ENCODE data around the gene ALKBH6. TPM values are rescaled to one million over a fixed set of nuclear protein-coding genes. Genes with fewer than 3 reads are reported as not detected.

The ALKBH6 gene
- total RNA-seq, 1 experiment from 2014 or later, result 32.5 TPM

- H3K79me1 ChIP-seq (ENCODE audit: insufficient read depth, low read depth, low read length, poor library complexity, severe bottlenecking), result no peaks in the 10 kb centered on the region
- H3K36me3 Mint-ChIP-seq (ENCODE audit: insufficient read depth in 1 of 3, low read depth in 3 of 3), result no peaks in the 10 kb centered on the region; a peak in 2 of 7 replicates
- peaks cover 10% of the 10 kb centered on the region for H3K23me2 ChIP-seq (ENCODE audit: insufficient read length, low read depth, low read length, poor library complexity, severe bottlenecking)
- no peak overlapping the region for H3T11ph ChIP-seq (ENCODE audit: low read length)
- H4K5ac ChIP-seq (ENCODE audit: insufficient read length, low read depth, low read length), result no peak overlapping the region
- H3K27ac Mint-ChIP-seq, result peak overlapping the region; percentile 37 to 63 (median 59); a peak in 5 of 7 replicates
- H3K4me1 ChIP-seq (ENCODE audit: insufficient read depth, low read length), result peaks cover 4% of the 10 kb centered on the region; the same call in 1 of the 2 replicates
- H3K27ac ChIP-seq (ENCODE audit: insufficient read length, low read depth, low read length), result no peak overlapping the region
- no peaks in the 10 kb centered on the region; the same call in 1 of the 2 replicates for H3K79me2 ChIP-seq (ENCODE audit: insufficient read depth, low read length)
- no peaks in the 10 kb centered on the region for H4K20me1 ChIP-seq (ENCODE audit: control insufficient read depth, insufficient read depth, insufficient read length)
- H2BK20ac ChIP-seq (ENCODE audit: low read depth, low read length, poor library complexity, severe bottlenecking), result no peak overlapping the region
- no peak overlapping the region for H3K18ac ChIP-seq (ENCODE audit: insufficient read length, low read depth, low read length)
- H3K23ac ChIP-seq (ENCODE audit: insufficient read length, low read depth, low read length), result no peak overlapping the region
- H3K4ac ChIP-seq (ENCODE audit: low read depth, low read length), result no peak overlapping the region
- WGBS (ENCODE audit: extremely low coverage, insufficient read length, low lambda C conversion rate), result no CpG with 5 or more reads among the region's 4 CpGs
- no peaks in the 10 kb centered on the region for H3K27me3 ChIP-seq (ENCODE audit: insufficient read depth, low read length)
- H3K9me3 ChIP-seq (ENCODE audit: control insufficient read depth, low read depth, low read length), result no peaks in the 10 kb centered on the region
- H2BK120ac ChIP-seq (ENCODE audit: low read depth, low read length, poor library complexity, severe bottlenecking), result no peak overlapping the region
- no peak overlapping the region for H2AK5ac ChIP-seq (ENCODE audit: insufficient read length, low read length)
- no peaks in the 10 kb centered on the region; the same call in none of the 2 replicates for H3K27me3 Mint-ChIP-seq (ENCODE audit: low read depth)
- no peak overlapping the region for H4K91ac ChIP-seq (ENCODE audit: insufficient read length, low read depth, low read length)
- H3K9me3 Mint-ChIP-seq, result no peaks in the 10 kb centered on the region
- no peak overlapping the region for H3K56ac ChIP-seq (ENCODE audit: insufficient read length, low read depth, low read length)
- H2BK5ac ChIP-seq (ENCODE audit: insufficient read length, low read length), result no peak overlapping the region
- no peak overlapping the region for H3K9ac ChIP-seq (ENCODE audit: extremely low read depth, insufficient read length, low read length)
- no peak overlapping the region for H2BK12ac ChIP-seq (ENCODE audit: insufficient read length, low read depth, low read length)
- H3K14ac ChIP-seq (ENCODE audit: insufficient read depth, low read length), result no peak overlapping the region
- H4K8ac ChIP-seq (replicated peaks; ENCODE audit: insufficient read length, low read depth, low read length), result no peak overlapping the region
- TF ChIP-seq CTCF (conservative IDR thresholded peaks at IDR 0.05), result peak; percentile 7; the same call in 1 of the 3 replicates
- peak; percentile 61 for DNase-seq
- no peak overlapping the region for H2BK15ac ChIP-seq (ENCODE audit: low read depth, low read length)
- H3K4me2 ChIP-seq (ENCODE audit: insufficient read depth, insufficient read length, low read length), result peak overlapping the region; percentile 2
- H2AFZ ChIP-seq (ENCODE audit: low read length), result no peak overlapping the region
- H3K4me1 Mint-ChIP-seq, result peaks cover 25 to 33% of the 10 kb centered on the region in 2 experiments
- peak overlapping the region in 1 of 2 experiments; percentile 66; a peak in 2 of 5 replicates for H3K4me3 Mint-ChIP-seq
Measured at GRCh38 chr19:36051637-36052036, 37.6 kb upstream of the ALKBH6 start.

Data from H9 (cell line).